ENCODE results near the gene HSFX3.

- TF ChIP-seq CTCF (IDR thresholded peaks at IDR 0.05), result no peak
- no peak for TF ChIP-seq EZH2 (IDR thresholded peaks at IDR 0.05)
- TF ChIP-seq EZH2phosphoT487 (IDR thresholded peaks at IDR 0.05), result no peak
Measured at GRCh38 chrX:149540131-149540620, 9.5 kb downstream of the HSFX3 start.
